ENCODE measurements around the gene DCDC2.

The DCDC2 gene

GRCh38 chr6:24332317-24332716, 25.5 kb downstream of the DCDC2 start:
- Histone ChIP-seq H3K4me1 (ENCODE audit: insufficient read depth, low read length) (no peaks in the 10 kb centered on the region), H4K20me1 (ENCODE audit: insufficient read depth, low read length) (no peaks in the 10 kb centered on the region), H3K27me3 (ENCODE audit: insufficient read depth, low read length, poor library complexity) (peaks cover 4% of the 10 kb centered on the region), H3K36me3 (ENCODE audit: insufficient read depth, low read length) (no peaks in the 10 kb centered on the region), H3K4me2 (ENCODE audit: insufficient read depth, low read length) (no peak overlapping the region), H3K9ac (ENCODE audit: low read depth, low read length) (no peak overlapping the region), H2AFZ (ENCODE audit: low read depth, low read length) (no peak overlapping the region), H3K9me3 (ENCODE audit: insufficient read depth, low read length, severe bottlenecking) (no peaks in the 10 kb centered on the region), H3K4me3 (ENCODE audit: low read depth in 1 of 2, low read length in 2 of 2) (no peak overlapping the region), H3K27ac (ENCODE audit: low read length) (no peak overlapping the region), H3K79me2 (ENCODE audit: insufficient read depth, low read length) (no peaks in the 10 kb centered on the region)
- ATAC-seq (ENCODE audit: insufficient read depth, low read depth) (no peak), DNase-seq (no peak)
- TF ChIP-seq CTCF (IDR thresholded peaks at IDR 0.05; ENCODE audit: borderline replicate concordance, extremely low read depth, low read length, poor library complexity, severe bottlenecking) (no peak), EZH2 (IDR thresholded peaks at IDR 0.05; ENCODE audit: borderline replicate concordance, low read depth, low read length, severe bottlenecking) (no peak)

- H3K4me3 ChIP-seq (ENCODE audit: low read depth in 1 of 2, low read length in 2 of 2) = no peak overlapping the region
- no peaks in the 10 kb centered on the region for H3K36me3 ChIP-seq (ENCODE audit: insufficient read depth, low read length)
Observed at GRCh38 chr6:24330137-24330732, 27.6 kb downstream of the DCDC2 start.

GRCh38 chr6:24329451-24329850, 28.4 kb downstream of the DCDC2 start:
- Histone ChIP-seq H3K27me3 (ENCODE audit: insufficient read depth, low read length, poor library complexity) (peaks cover 7% of the 10 kb centered on the region), H3K9me3 (ENCODE audit: insufficient read depth, low read length, severe bottlenecking) (no peaks in the 10 kb centered on the region), H3K4me2 (ENCODE audit: insufficient read depth, low read length) (no peak overlapping the region), H4K20me1 (ENCODE audit: insufficient read depth, low read length) (no peaks in the 10 kb centered on the region), H3K27ac (ENCODE audit: low read length) (no peak overlapping the region), H3K79me2 (ENCODE audit: insufficient read depth, low read length) (no peaks in the 10 kb centered on the region), H2AFZ (ENCODE audit: low read depth, low read length) (no peak overlapping the region), H3K4me1 (ENCODE audit: insufficient read depth, low read length) (no peaks in the 10 kb centered on the region), H3K4me3 (ENCODE audit: low read depth in 1 of 2, low read length in 2 of 2) (no peak overlapping the region), H3K9ac (ENCODE audit: low read depth, low read length) (no peak overlapping the region), H3K36me3 (ENCODE audit: insufficient read depth, low read length) (no peaks in the 10 kb centered on the region)
- ATAC-seq (ENCODE audit: insufficient read depth, low read depth) = no peak
- DNase-seq = no peak
- TF ChIP-seq EZH2 (IDR thresholded peaks at IDR 0.05; ENCODE audit: borderline replicate concordance, low read depth, low read length, severe bottlenecking) (no peak), CTCF (IDR thresholded peaks at IDR 0.05; ENCODE audit: borderline replicate concordance, extremely low read depth, low read length, poor library complexity, severe bottlenecking) (no peak)

More at GRCh38 chr6:24330137-24330732, 27.6 kb downstream of the DCDC2 start:
- Histone ChIP-seq H4K20me1 (ENCODE audit: insufficient read depth, low read length) (no peaks in the 10 kb centered on the region), H3K27me3 (ENCODE audit: insufficient read depth, low read length, poor library complexity) (peaks cover 7% of the 10 kb centered on the region), H3K4me1 (ENCODE audit: insufficient read depth, low read length) (no peaks in the 10 kb centered on the region), H3K9ac (ENCODE audit: low read depth, low read length) (no peak overlapping the region), H3K9me3 (ENCODE audit: insufficient read depth, low read length, severe bottlenecking) (no peaks in the 10 kb centered on the region), H2AFZ (ENCODE audit: low read depth, low read length) (no peak overlapping the region), H3K4me2 (ENCODE audit: insufficient read depth, low read length) (no peak overlapping the region), H3K27ac (ENCODE audit: low read length) (no peak overlapping the region), H3K79me2 (ENCODE audit: insufficient read depth, low read length) (no peaks in the 10 kb centered on the region)
- ATAC-seq (ENCODE audit: insufficient read depth, low read depth) = no peak
- DNase-seq = no peak
- TF ChIP-seq CTCF (IDR thresholded peaks at IDR 0.05; ENCODE audit: borderline replicate concordance, extremely low read depth, low read length, poor library complexity, severe bottlenecking) = no peak
- TF ChIP-seq EZH2 (IDR thresholded peaks at IDR 0.05; ENCODE audit: borderline replicate concordance, low read depth, low read length, severe bottlenecking) = no peak
